HUES6 (cell line): ENCODE measurements around the gene BRMS1.

ENCODE experiments used
- H3K27ac ChIP-seq: 2 replicates; pipeline ENCODE4 v1.7.0; 2013; ENCODE audit warnings: low read depth, mild to moderate bottlenecking, low read length, inconsistent platforms
- H3K27me3 ChIP-seq: 2 replicates; pipeline ENCODE4 v1.6.1; 2013; ENCODE audit warnings: low read length; ENCODE audit not compliant: control insufficient read depth, insufficient read depth
- H3K36me3 ChIP-seq: 2 replicates; pipeline ENCODE4 v1.6.1; 2013; ENCODE audit warnings: low read length; ENCODE audit not compliant: control insufficient read depth, insufficient read depth
- H3K4me1 ChIP-seq: 2 replicates; pipeline ENCODE4 v1.6.1; 2013; ENCODE audit warnings: low read length; ENCODE audit not compliant: control insufficient read depth, insufficient read depth
- H3K4me3 ChIP-seq: 2 replicates; pipeline ENCODE4 v1.5.1; 2013; ENCODE audit warnings: low read depth, low read length
- H3K9ac ChIP-seq: one replicate; pipeline ENCODE4 v1.6.1; 2013; ENCODE audit warnings: mild to moderate bottlenecking, low read length
- H3K9me3 ChIP-seq: 2 replicates; pipeline ENCODE4 v1.6.1; 2013; ENCODE audit warnings: low read depth, low read length; ENCODE audit not compliant: control insufficient read depth, insufficient read depth

BRMS1 gene

DNA sequence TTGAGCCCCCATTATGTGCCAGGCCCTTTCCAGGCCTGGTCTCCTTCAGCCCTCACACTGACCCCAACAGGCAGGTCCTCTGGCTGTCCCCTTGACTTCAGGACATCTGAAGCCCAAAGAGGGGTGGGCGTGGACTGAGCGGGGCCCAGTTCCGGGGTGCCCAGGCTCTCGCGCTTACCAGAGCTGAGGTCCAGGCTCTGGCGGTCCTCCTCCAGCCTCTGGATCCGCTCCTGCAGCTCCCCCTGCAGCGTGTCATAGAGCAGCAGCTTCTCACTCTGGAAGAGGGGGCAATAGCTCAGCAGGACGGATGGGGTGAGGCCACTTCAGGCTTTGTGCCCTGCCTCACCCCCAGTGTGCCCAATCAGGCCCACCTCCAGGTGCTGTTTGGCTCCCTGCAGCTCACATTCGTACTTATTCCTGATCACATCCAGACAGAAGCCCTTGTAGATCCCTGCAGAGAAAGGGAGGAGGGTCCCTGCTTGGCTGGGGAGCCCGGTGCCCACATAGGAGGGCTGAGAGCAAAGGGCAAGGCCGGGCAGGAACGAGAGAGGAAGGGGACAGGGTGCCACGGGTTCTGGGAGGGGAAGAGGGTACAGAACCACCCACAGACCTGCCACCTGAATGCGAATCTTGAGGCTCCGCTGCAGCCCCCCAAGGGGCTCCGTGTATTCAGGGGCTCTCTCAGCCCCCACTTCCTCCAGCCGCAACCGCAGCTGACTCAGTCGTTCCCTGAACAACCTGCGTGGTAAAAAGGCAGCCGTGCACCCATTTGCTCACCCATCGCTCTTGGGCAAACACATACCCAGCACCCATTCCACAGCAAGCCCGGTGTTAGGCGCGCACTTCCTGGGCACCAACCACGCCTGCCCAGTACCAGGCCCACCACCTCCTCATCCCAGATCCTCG lies 4.1 kb downstream of the BRMS1 start:
- Histone ChIP-seq H3K4me1 (peaks cover 24% of the 10 kb centered on the region), H3K9me3 (no peaks in the 10 kb centered on the region), H3K27ac (no peak overlapping the region), H3K27me3 (no peaks in the 10 kb centered on the region), H3K36me3 (peaks cover 50% of the 10 kb centered on the region), H3K9ac (no peak overlapping the region), H3K4me3 (no peak overlapping the region)

DNA sequence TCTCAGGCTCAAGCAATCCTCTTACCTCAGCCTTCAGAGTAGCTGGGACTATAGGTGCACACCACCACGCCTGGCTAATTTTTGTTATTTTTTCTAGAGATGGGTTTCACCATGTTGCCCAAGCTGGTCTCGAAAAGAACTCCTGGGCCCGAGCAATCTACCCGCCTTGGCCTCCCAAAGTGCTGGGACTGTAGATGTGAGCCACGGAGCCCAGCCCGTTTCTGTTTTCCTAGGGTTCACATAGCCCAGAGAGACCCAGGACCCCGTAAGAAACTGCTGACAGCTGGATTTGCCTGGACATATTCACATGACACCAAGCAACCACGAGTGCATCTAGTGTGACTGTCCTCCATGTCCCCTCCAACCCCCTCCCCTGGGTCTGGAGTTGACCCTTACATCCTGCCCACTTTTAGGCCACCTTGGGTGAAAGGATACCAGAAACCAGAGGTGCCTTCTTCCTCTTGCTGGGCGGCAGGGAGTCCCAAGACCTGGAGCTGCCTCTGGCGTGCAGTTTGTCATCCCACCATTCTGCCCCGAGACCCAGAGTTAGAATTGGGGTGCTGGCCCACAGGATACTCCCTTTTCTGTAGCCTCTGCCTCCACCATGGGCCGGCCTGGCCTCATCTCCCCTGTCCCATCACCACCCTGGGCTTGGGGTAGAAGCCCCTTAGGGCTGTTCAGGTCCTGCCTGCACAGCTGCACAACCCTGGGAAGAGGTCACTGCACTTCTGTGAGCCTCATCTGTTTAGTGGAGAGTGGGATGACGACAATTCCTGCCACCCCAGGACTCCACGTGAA lies 5.0 kb downstream of the BRMS1 start:
- H3K4me1 ChIP-seq, result peaks cover 26% of the 10 kb centered on the region
- no peaks in the 10 kb centered on the region for H3K27me3 ChIP-seq
- H3K36me3 ChIP-seq, result peaks cover 50% of the 10 kb centered on the region
- H3K27ac ChIP-seq, result no peak overlapping the region
- H3K9ac ChIP-seq, result no peak overlapping the region
- H3K4me3 ChIP-seq, result no peak overlapping the region
- H3K9me3 ChIP-seq, result no peaks in the 10 kb centered on the region

DNA sequence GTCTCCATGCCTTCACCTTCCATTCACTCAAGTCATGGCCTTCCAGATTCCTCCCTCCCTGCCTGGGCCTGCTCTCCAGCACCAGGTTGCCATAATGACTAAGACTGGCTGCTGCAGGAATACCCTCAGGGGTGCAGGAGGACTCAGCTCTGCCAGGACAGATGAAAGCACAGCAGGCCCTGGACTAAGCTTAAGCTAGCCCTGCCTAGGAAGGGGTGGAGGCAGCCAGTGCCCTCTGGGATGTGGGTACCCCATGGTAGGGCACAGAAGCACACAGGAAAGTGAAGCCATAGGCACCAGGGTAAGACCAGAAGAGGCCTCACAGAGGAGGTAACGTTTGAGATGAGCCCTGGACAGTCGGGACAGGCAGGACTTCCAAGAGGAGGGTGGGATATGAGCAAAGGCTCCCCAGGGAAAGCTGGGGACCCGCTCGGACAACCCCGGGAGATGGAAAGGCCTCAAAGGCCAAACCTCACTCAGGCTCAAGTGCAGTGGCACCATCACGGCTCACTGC lies 5.7 kb downstream of the BRMS1 start:
- peaks cover 25% of the 10 kb centered on the region for H3K4me1 ChIP-seq
- no peak overlapping the region for H3K9ac ChIP-seq
- no peaks in the 10 kb centered on the region for H3K27me3 ChIP-seq
- H3K27ac ChIP-seq, result no peak overlapping the region
- H3K36me3 ChIP-seq, result peaks cover 50% of the 10 kb centered on the region
- H3K9me3 ChIP-seq, result no peaks in the 10 kb centered on the region
- no peak overlapping the region for H3K4me3 ChIP-seq

DNA sequence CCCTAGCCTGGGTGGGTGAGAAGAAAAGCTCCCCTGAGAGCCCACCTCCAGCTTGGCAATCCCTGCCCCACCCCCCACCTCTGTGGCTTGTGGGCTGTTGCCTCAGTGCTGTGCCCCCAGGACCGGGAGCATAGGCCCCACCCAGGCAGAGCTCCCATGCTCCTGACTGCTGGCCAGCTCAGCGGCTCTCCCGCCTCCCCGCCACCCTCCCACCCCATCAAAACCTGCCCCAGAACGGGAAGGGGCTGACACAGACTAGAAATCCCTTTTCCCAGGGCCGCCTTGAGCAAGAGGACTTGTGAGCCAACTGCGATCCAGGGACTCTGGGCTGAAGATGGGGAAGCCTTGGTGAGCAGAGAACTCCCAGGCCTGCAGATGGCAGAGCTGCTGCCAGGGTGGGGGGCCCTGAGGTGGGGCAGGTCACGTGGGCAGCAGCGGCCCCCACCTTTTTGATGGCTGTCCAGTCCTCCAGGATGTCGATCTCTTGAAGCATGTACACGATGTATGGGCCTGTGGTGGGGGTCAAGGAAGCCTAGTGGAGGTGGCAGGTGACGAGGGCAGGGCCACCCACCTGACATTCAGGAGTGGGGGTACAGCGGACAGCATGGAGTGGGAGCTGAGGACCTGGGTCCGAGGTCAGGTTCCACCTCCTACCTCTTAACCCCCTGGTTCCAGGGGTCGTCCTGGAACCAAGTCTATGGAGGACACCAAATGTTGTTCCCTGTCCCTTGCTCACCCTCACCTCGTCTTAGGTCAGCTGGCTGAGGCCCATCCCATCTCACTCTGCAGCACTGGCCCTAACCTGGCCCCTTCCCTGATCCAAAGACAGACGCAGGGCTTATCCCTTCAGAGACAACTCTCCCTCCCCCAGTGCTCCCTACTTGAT lies 6.4 kb downstream of the BRMS1 start:
- Histone ChIP-seq H3K9me3 (no peaks in the 10 kb centered on the region), H3K4me1 (peaks cover 21% of the 10 kb centered on the region), H3K36me3 (peaks cover 50% of the 10 kb centered on the region), H3K9ac (no peak overlapping the region), H3K27ac (no peak overlapping the region), H3K27me3 (no peaks in the 10 kb centered on the region), H3K4me3 (no peak overlapping the region)

DNA sequence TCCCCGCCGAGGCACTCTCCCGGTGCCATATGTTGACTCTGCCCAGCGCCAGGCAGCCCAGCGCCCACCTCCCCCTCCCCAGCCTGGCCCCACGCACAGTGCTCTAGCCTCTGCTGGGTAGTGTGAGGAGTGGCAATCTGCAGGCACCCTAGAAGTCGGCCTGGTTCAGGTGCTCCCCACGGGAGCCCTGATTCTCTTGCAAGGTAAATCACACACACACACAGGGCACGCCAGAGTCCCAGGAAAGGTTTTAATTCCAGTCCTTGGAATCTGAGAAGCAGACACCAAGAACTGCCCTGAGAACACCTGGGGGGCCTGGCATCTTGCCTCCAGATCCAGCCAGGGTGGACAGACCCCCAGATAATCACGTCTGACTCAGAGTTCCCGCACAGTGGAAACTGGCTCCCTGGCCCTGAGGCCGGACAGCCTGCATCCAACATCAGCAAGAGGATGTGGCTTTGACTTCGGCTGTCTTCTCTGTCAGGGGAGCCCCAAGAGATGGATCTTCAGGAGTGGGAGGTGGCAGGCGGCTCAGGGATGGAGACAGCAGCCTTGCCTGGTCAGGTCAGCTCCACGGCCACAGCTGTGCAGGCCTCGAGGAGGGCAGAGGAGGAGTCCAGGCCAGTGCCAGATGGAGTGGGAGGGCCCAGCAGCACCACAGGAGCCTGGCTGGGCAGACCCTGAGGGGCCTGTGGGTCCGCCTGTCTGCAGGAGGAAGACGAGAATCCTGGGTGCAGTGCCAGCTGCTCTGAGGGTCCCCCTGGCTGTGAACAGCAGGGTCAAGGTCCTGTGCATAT lies 7.6 kb downstream of the BRMS1 start:
- Histone ChIP-seq H3K27me3 (no peaks in the 10 kb centered on the region), H3K27ac (peak overlapping the region; percentile 30; the same call in 1 of the 2 replicates), H3K4me3 (no peak overlapping the region), H3K4me1 (peaks cover 21% of the 10 kb centered on the region), H3K9me3 (no peaks in the 10 kb centered on the region), H3K36me3 (peaks cover 50% of the 10 kb centered on the region), H3K9ac (no peak overlapping the region)

DNA sequence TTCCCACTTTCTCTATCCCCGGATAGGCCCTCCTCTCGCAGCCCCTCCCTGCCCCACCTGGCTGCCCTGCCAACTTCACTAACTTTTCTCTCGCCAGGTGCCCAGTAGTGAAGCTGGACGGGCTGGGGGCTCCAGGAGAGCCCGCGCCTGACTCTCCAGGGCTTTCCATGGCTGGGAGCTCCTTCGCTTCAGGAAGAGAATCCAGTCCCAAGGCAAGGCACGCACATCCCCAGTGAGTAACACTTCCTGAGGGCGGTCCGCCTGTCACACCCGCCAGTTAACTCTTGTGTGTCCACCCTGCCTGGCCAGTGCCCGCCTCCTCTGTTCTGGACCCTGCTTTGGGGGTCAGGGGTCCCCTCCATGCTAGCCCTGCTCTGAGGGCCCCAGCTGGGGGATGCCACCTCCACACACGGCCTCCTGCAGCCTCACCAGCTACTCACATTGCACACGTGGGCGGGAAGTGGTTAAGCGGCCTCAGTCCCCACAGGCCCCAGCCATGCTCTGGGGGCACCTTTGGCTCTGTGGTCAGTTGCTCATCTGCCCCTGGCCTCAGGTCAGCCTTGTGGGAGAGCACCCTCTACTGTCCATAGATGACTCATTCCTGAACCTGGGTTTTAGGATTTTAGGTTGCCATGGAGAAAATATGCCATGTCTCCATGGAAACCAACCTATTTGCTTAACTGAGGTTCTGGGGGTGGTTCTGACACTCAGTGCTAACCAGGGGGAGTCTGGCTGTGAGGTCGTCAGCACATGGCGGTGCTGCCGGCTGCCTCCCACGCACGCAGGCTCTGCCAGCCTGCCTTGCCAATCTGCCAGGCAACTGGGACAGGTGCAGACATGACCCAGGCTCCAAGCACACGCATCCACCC lies 8.4 kb downstream of the BRMS1 start, which contains the start of gene RIN1:
Gene RIN1 (minus strand): TSS at position 201 of the 869 bp plus-strand sequence. CDS start 32 bp downstream, at position 169.
- H3K9me3 ChIP-seq, result no peaks in the 10 kb centered on the region
- H3K36me3 ChIP-seq, result peaks cover 43% of the 10 kb centered on the region
- H3K27ac ChIP-seq, result peak within 1 kb of the TSS; percentile 30; the same call in 1 of the 2 replicates
- peak within 1 kb of the TSS; percentile 25 for H3K9ac ChIP-seq
- no peaks in the 10 kb centered on the region for H3K27me3 ChIP-seq
- H3K4me3 ChIP-seq, result peak within 1 kb of the TSS; percentile 46
- peaks cover 21% of the 10 kb centered on the region for H3K4me1 ChIP-seq

DNA sequence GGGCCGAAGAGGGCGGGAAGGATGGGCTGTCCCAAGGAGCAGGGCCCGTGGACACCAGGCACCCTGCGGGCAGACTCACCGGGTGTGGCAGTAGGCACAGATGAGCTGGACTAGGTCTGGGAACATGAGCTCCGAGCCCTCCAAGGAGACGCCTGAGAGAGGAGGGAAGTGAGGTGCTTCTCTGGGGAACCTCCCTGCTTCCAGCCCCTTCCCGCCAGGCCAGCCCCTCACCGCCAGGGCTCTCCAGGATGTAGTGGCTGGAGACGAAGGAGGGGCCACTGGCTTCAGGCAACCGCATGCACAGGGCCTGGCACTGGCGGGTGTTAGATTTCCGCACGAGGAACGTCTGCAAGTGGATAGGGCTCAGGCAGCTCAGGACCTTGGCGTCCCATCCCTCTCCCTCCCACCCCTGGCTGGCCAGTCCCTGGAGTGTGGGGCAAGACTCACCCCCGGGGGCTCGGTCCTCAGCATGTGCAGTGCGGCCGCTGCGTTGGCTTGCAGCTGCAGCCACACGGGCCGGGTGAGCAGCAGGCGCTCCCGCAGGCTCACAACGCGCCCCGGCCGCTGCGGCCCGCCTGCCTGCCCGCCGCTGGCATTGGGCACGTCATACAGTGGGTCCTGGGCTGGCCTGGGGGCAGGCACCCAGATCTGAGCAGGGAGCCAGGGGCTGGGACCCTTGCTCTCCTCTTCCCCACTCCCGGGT lies 9.2 kb downstream of the BRMS1 start:
- Histone ChIP-seq H3K27ac (no peak overlapping the region), H3K27me3 (no peaks in the 10 kb centered on the region), H3K4me1 (peaks cover 21% of the 10 kb centered on the region), H3K36me3 (peaks cover 35% of the 10 kb centered on the region), H3K9me3 (no peaks in the 10 kb centered on the region), H3K9ac (peak overlapping the region; percentile 25), H3K4me3 (peak overlapping the region; percentile 46)

DNA sequence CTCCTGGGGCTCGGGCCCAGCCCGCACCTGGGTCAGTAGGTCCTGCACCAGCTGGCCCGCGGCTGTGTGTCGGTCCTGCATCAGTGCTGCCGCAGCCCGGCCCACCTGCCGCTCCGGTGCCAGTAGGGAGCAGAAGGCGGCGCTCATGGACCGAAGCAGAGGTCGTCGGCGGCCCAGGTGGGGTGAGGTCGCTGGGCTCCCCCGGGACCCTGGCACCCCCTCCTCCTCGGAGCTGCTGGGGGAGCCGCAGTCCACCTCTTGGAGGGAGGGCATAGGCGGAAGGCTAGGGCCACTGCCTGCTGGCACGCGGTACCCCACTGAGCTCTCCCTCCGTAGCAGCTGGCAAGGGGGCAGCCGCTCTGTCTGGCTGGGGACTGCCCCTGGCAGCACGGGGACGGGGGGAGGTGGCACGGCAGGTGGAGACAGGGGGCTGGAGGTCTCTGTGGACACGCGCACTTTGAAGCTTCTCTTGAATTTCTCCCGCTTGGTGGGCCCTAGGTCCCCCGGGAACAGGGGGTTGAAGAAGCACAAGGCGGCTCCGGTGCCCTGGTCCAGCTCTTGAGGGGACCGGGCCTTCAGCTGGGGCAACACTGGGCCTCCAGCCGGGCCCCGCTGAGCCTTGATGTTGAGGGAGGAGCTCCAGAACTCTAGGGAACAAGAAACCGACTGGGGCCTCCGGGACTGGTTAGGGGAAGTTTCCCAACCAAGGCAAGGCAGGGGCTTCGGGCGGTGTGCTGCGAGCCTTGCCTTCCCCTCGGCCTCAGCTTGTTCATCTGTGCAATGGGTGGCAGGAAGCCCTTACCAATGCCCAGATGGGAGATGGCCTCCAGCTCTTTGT lies 10.1 kb downstream of the BRMS1 start:
- peaks cover 21% of the 10 kb centered on the region for H3K4me1 ChIP-seq
- H3K4me3 ChIP-seq, result peak overlapping the region; percentile 46; the same call in 1 of the 2 replicates

More for the DNA sequence above, 10.1 kb downstream of the BRMS1 start:
- no peaks in the 10 kb centered on the region for H3K9me3 ChIP-seq
- H3K9ac ChIP-seq, result peak overlapping the region; percentile 25
- no peak overlapping the region for H3K27ac ChIP-seq
- no peaks in the 10 kb centered on the region for H3K27me3 ChIP-seq
- peaks cover 26% of the 10 kb centered on the region for H3K36me3 ChIP-seq
